HG02973 (cell line): Measurements from ENCODE around the gene RBMX.

Experiments used
- ATAC-seq: cut with Tn5 transposase; IDR thresholded peaks from one replicate; pipeline ENCODE4 v1.9.1; 2021; ENCODE audit warnings: moderate library complexity; ENCODE audit not compliant: unreplicated experiment

Gene RBMX

DNA sequence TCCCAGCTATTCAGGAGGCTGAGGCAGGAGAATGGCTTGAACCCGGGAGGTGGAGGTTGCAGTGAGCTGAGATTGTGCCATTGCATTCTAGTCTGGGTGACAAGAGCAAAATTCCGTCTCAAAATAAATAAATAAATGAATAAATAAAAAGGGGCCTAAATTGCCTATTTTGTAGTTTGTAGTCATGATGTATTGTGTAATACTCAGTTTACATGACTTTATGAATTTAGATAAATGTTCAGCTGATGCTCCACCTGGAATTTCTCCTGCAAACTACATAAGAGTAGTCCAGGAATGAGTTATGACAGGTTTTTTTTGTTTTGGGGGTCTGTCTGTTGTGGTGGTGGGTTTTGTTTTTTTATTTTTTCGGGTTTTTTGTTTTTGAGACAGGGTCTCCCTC, 31.1 kb downstream of the RBMX start:
- ATAC-seq: no peak

- ATAC-seq: no peak
These were observed 32.7 kb downstream of the RBMX start for GRCh38 chrX:136847874-136848273.

GRCh38 chrX:136839196-136839595, 41.3 kb downstream of the RBMX start:
- ATAC-seq: no peak

- no peak for ATAC-seq
These were observed 44.8 kb downstream of the RBMX start for GRCh38 chrX:136835761-136836160.

DNA sequence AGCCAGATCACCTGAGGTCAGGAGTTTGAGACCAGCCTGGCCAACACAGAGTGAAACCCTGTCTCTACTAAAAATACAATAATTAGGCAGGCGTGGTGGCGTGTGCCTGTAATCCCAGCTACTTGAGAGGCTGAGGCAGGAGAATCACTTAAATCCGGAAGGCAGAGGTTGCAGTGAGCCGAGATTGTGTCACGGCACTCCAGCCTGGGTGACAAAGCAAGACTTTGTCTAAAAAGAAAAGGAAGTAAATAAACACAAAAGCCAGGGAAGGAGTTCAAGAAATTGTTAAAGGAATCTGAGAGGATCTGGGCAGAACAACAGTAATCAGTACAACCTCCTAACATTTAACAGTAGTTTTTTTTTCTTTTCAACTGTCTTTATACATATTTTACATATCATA, 51.1 kb downstream of the RBMX start:
- no peak for ATAC-seq

- no peak for ATAC-seq
These were observed 51.7 kb downstream of the RBMX start for GRCh38 chrX:136828830-136829229.

GRCh38 chrX:136827026-136827425, 53.5 kb downstream of the RBMX start:
- ATAC-seq: no peak

GRCh38 chrX:136825771-136826170, 54.8 kb downstream of the RBMX start:
- ATAC-seq: no peak
